Astrocyte of the cerebellum (primary cell): Measurements from ENCODE around the gene PIP5K1C.

ENCODE experiments used
- DNase-seq: peaks from one replicate; pipeline ENCODE4 v3.0.0-alpha.2; 2011; ENCODE audit warnings: low read depth
- H3K4me3 ChIP-seq: 2 replicates; pipeline ENCODE4 v1.5.1; 2011; ENCODE audit warnings: mild to moderate bottlenecking, low read depth, low read length, moderate library complexity
- CTCF ChIP-seq: IDR thresholded peaks from 2 replicates; pipeline ENCODE4 v1.5.1; 2012; ENCODE audit warnings: low read length, low read depth, moderate library complexity, mild to moderate bottlenecking; ENCODE audit errors: missing control alignments
- in situ Hi-C: cut with HindIII; loops from 2 replicates; pipeline ENCODE4 v1.10.0; 2017; ENCODE audit warnings: low sequenced_read_pairs

The PIP5K1C gene

GRCh38 chr19:3698974-3699740, 1.1 kb downstream of the PIP5K1C start:
- H3K4me3 ChIP-seq = peak overlapping the region; percentile 74
- in situ Hi-C loops = no loop called here
- DNase-seq = no peak
- no peak for TF ChIP-seq CTCF

- DNase-seq = no peak
- in situ Hi-C loops = no loop called here
- H3K4me3 ChIP-seq = peak overlapping the region; percentile 5
- TF ChIP-seq CTCF = no peak
Observed at GRCh38 chr19:3698386-3698950, 1.8 kb downstream of the PIP5K1C start.

DNA sequence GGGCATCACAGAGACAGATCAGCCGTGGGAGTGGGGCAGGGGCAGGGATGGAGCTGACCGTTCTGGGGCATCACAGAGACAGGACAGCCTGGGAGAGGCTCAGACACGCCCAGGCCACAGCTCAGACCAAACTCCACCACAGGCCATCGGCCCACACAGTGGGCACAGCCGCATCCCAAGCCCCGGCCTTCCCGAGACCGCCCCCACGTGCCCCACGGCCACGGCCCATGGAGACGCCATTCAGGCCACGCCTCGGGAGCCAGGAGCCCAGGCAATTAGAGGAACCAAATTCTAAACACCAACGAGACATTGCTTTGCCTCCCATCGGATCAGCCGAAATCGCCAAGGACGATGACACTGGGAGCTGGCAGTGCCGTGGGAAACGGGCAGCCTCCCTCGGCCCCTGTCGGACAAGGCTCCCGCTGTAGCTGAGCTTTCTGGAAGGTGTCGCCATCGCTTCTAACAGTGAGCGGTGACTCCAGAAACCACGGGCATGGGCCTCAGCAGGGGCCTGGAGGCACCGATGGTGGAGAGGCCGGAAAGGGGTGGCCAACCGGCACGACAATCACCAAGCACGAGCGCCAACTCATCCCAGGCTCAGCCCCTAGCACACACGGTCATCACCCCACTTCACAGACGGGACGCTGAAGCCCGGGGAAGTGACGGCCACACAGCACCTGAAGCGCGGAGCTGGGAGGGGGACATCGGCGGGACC, 2.4 kb downstream of the PIP5K1C start:
- in situ Hi-C loops = no loop called here
- TF ChIP-seq CTCF = no peak
- no peak for DNase-seq
- no peak overlapping the region for H3K4me3 ChIP-seq

- TF ChIP-seq CTCF = no peak
- no peak overlapping the region for H3K4me3 ChIP-seq
- in situ Hi-C loops = no loop called here
- no peak for DNase-seq
Observed at GRCh38 chr19:3697094-3697493, 3.2 kb downstream of the PIP5K1C start.

DNA sequence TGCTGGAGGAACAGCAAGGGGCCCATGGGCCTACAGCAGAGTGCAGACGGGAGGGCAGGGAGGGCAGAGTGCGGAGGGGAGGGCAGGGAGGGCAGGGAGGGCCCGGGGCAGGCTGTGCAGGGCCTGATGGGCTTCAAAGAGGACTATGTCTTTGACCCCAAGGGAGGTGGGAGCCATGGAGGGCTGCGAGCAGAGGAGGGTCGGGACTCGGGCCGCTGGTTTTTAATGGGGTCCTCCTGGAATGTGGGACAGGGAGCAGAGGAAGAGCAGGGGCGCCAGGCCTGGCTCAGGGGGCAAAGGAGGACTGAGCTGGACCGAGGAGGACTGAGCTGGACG, 3.6 kb downstream of the PIP5K1C start:
- no peak for TF ChIP-seq CTCF
- no peak overlapping the region for H3K4me3 ChIP-seq
- in situ Hi-C loops = no loop called here
- DNase-seq = no peak

GRCh38 chr19:3695986-3696659, 4.1 kb downstream of the PIP5K1C start:
- in situ Hi-C loops = no loop called here
- TF ChIP-seq CTCF = no peak
- no peak for DNase-seq
- H3K4me3 ChIP-seq = no peak overlapping the region
